Activated T-cell treated with anti-CD3 and anti-CD28 coated beads for 1 hour (primary cell): ENCODE data around the gene ANO3.
"Not testable (repeated sequence)": the region's sequence is repeated elsewhere in the genome, so short reads cannot be mapped to it uniquely, and the experiment has no call there.

Experiments used
- DNase-seq: peaks from one replicate; pipeline ENCODE4 v3.0.0-alpha.2; 2020; ENCODE audit warnings: low read depth

The ANO3 gene

GRCh38 chr11:26575946-26576345 is 244.0 kb downstream of the ANO3 start:
- no peak for DNase-seq

DNA sequence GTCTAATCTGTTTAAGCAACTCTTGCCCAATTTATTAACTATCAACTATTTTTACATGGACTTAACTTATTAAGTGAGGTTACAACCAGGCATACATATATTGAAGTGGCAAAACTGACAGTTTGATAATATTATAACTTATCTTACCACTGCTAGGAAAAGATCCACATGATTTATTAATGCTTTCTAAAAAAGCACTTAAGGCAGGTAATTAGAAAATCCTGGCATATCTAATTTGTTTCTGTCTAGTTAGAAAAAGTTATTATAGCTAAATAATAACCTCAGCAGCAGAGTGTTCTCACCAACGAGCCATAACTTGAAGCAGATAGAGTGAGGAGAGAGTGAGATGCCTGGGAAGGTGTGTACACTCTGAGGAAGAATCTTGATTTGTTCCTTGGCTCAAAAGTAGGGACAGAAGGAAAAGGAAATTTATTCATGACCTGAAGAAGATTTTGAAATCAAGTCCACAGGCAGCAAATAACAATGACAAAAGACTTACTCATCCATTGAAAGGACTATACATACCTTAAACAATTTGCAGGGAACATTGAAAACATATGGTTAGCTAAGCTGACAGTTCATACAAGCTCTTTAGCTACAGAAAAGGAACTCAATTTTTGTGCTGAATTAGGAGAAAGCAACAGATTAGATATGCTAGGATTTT is 247.2 kb downstream of the ANO3 start:
- DNase-seq, result no peak

DNA sequence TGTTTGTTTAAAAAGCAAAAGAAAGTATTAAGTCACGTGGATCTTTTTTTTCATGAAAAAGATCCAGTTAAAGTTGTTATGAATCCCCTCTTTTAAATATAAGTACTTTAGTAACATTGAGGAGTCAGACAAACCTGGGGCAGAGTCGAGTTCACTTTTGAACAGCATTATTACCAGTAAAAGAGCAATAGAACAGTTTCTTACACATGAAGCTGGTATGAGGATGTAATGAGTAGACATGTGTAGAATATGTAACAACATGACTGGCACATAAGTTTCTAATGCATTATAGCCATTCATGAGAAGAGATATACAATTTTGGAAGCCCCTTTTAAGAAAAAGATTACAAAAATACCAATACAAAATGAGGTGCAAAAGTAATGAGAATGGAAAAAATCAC is 247.8 kb downstream of the ANO3 start:
- DNase-seq, result no peak

- no peak for DNase-seq
These were observed 249.0 kb downstream of the ANO3 start for GRCh38 chr11:26580929-26581328.

- DNase-seq, result no peak
These were observed 251.6 kb downstream of the ANO3 start for GRCh38 chr11:26583550-26583949.

DNA sequence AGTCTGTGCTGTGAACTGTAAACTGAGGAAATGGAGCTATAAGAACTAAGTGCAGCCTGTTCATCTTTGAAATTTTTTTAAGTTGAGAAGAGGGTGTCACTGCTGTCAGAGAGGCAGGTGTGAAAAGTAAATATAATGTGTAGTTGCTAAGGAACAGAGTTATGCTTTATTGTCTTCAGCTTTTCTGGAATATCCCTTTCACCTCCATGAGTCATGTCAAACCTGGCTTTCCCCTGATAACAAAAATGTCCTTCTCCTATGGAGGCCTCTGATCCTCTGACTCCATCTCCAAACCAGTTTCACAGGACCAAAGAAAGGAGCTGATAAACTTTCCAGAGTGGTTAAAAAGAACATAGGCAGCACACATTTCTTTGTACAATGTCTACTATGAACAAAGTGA is 252.9 kb downstream of the ANO3 start:
- DNase-seq, result no peak

DNA sequence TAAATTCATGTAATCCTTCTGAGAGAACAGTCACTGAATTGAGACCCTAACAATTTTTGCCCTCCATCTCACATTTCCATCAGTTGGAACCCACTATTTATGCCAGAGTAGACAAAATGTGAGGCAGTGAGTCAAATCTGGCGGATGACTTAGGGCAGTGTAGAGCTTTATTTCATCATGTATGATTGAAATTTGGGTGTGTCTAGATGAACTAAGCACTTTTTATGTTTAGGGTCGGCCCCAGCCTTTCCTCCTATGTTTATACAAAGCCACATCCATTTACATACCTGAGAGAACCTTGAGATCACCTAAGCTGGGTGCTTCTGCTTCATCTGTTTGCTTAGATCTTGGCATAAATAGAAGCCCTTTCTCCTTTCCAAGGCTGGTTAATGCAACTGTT is 255.1 kb downstream of the ANO3 start:
- no peak for DNase-seq

- DNase-seq, result no peak
These were observed 261.8 kb downstream of the ANO3 start for GRCh38 chr11:26593691-26594090.

- not testable (repeated sequence) for DNase-seq
These were observed 263.4 kb downstream of the ANO3 start for GRCh38 chr11:26595207-26595865.

DNA sequence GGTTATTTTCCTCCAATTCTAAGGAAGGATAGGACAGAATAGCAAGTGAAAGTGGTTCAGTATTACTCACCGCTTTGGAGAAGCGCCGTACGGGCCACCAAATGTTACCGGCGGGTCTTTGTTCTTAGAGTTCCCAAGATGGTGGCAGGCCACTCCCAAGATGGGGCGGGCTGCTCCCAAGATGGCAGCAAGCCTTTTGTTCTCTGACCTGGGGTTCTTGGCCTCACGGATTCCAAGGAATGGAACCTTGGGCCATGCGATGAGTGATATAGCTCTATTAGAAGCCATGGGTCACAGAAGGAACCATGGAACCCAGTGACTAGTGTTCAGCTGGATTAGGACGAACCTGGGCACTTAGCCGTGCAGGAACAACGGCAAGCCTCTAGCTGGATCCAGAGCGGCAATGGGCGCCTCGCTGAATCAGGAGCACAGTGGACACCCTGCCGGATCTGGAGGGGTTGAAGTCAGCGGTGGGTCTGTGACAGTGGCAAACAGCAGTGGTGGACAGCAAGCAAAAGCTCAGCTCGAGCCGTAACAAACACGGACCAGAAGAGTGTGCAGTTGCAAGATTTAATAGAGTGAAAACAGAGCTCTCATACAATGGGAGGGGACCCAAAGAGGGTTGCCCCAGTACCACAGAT is 265.2 kb downstream of the ANO3 start:
- DNase-seq, result not testable (repeated sequence)

- DNase-seq, result no peak
These were observed 266.0 kb downstream of the ANO3 start for GRCh38 chr11:26597899-26598298.

GRCh38 chr11:26599425-26599824 is 267.5 kb downstream of the ANO3 start:
- no peak for DNase-seq

GRCh38 chr11:26599876-26600434 is 268.0 kb downstream of the ANO3 start:
- DNase-seq, result no peak

DNA sequence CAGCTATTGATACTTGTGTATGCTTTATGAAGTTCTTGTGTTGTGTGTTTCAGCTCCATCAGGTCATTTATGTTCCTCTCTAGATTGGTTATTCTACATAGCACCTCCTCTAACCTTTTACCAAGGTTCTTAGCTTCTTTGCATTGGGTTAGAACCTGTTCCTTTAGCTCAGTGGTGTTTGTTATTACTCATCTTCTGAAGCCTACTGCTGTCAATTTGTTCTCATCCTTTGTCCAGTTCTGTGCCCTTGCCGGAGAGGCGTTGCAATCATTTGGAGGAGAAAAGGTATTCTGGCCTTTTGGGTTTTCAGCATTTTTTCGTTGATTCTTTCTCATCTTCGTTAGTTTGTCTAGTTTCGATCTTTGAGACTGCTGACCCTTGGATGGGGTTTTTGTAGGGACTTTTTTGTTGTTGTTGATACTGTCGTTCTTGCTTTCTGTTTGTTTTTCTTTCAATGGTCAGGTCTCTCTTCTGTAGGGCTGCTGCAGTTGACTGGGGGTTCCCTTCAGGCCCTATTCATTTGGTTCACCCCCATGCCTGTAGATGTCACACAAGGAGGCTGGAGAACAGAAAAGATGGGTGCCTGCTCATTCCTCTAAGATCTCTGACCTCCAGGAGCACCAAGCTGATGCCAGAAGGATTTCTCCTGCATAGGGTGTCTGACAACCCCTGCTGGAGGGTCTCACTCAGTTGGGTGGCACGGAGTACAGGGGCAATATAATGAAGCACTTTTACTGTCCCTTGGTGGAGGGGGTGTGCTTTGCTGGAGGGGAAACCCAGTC is 276.0 kb downstream of the ANO3 start:
- DNase-seq, result no peak

- no peak for DNase-seq
These were observed 276.7 kb downstream of the ANO3 start for GRCh38 chr11:26608507-26609146.

- no peak for DNase-seq
These were observed 281.8 kb downstream of the ANO3 start for GRCh38 chr11:26613759-26614158.

DNA sequence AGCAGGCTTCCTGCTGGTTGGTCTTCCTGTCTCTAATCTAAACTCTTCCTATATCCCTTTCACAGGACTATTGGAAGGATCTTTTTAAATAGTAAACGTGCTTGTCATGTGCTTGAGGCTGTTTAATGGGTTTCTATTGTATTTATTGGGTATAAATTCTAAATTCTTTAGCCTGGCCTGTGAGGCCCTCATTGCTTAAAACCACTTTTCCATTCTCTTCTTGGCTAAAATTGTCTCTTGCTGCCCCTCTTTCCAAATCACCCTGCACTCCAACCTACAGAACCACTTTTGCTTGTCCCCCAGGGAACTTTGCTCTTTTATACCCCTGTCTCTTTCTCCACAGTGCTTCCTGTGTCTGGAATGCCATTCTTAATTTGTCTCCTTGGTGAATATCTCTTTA is 286.5 kb downstream of the ANO3 start:
- DNase-seq, result no peak

DNA sequence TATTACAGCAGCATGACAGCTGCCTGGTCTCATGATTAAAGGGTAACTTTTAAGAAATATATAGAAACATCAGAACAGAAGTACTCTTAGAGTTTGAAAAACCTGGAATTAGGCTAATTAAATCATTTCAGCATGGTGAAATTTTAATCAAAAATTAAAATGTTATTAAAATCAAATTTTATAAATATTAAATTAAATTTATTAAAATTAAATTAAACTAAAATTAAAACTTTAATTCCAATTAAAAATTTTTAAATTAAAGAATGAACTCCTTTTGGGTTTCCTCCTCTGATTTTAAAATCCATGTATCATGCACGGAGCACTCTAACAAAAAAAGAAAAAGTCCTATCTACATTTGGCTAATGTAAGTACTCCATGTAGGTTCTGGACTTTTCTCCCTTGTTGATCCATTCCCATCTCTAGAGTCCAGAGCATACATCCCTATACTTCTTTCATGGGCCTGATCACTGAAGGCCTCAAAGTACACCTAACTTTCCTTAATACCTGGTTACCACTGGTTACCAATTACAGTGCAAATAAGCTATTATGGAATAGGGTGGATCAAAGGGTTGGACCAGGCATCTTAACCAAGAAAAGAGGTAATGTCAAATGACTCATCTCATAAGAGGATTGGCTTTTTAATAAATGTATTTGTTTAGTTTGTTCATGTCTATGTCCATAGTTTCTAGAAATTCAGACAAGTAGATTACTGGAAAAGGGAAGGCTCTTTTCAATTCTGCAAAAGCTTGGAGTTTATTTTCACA is 288.5 kb downstream of the ANO3 start:
- DNase-seq, result no peak

GRCh38 chr11:26621132-26621531 is 289.2 kb downstream of the ANO3 start:
- DNase-seq, result no peak

DNA sequence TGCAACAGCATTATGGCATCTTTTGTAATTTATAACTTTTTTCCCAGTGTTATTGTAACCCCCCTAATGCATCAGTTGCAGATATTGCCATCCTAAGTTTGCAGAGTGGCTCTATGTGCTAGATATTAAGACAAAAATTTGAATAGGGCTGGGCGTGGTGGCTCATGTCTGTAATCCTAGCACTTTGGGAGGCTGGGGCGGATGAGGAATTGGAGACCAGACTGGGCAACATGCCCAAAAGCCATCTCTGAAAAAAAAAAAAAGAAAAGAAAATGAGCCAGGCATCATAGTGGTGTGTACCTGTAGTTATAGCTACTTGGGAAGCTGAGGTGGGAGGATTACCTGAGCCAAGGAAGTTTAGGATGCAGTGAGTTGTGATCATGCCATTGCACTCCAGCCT is 290.3 kb downstream of the ANO3 start:
- DNase-seq, result no peak

- DNase-seq, result no peak
These were observed 291.2 kb downstream of the ANO3 start for GRCh38 chr11:26623076-26623659.
